GM06990 (cell line): ENCODE results near the gene ZBTB42.
A peak's percentile ranks its signal among the peaks of the same experiment; 100 is the strongest.

Experiments
- DNase-seq: peaks from one replicate; pipeline ENCODE4 v3.0.0-alpha.2; 2011; ENCODE audit not compliant: insufficient read length; ENCODE audit errors: extremely low read depth
- H3K27me3 ChIP-seq: replicated peaks from 2 replicates; pipeline ENCODE4 v1.6.0; 2011; ENCODE audit warnings: low read length; ENCODE audit not compliant: control insufficient read depth, insufficient read depth
- H3K36me3 ChIP-seq: 2 replicates; pipeline ENCODE4 v1.5.1; 2011; ENCODE audit warnings: low read length; ENCODE audit not compliant: control insufficient read depth, insufficient read depth
- H3K4me3 ChIP-seq: replicated peaks from 2 replicates; pipeline ENCODE4 v1.5.1; 2011; ENCODE audit warnings: low read depth, mild to moderate bottlenecking, control low read depth, low read length
- TF ChIP-seq, protein P1 (sequence below): IDR thresholded peaks from 2 replicates; pipeline ENCODE4 v1.5.1; 2011; ENCODE audit warnings: low read length, control low read depth, mild to moderate bottlenecking, inconsistent platforms; ENCODE audit not compliant: insufficient read depth, poor library complexity, severe bottlenecking

ZBTB42 gene

DNA sequence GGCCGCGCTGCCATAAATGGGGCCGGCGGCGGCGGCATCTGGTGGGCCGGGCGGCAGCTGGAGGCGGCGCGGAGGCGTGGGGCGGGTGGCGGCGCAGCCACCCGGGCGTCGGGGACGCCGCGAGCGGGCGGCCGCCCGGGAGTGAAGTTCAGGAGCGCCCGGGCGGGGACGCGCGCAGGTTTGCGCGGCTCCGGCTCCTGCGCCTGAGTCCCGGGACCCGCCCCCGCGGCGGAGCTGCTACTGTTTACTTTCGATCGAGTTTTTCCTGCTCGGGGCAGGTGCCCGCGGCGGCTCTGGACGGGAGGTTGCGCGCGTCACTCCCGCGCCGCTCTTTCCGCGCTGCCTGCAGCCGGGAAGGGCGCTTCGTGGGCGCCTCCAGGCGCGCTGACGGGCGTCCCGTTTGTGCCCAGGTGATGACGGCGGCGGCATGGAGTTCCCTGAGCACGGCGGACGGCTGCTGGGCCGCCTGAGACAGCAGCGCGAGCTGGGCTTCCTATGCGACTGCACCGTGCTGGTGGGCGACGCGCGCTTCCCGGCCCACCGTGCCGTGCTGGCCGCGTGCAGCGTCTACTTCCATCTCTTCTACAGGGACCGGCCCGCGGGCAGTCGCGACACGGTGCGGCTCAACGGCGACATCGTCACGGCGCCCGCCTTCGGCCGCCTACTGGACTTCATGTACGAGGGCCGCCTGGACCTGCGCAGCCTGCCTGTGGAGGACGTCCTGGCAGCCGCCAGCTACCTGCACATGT is at the start of gene ZBTB42:
Gene ZBTB42, plus strand, starts transcription at position 331 of the 749 bp plus-strand sequence. Its CDS starts 97 bp downstream, at position 428.
- TF ChIP-seq, protein P1, sequence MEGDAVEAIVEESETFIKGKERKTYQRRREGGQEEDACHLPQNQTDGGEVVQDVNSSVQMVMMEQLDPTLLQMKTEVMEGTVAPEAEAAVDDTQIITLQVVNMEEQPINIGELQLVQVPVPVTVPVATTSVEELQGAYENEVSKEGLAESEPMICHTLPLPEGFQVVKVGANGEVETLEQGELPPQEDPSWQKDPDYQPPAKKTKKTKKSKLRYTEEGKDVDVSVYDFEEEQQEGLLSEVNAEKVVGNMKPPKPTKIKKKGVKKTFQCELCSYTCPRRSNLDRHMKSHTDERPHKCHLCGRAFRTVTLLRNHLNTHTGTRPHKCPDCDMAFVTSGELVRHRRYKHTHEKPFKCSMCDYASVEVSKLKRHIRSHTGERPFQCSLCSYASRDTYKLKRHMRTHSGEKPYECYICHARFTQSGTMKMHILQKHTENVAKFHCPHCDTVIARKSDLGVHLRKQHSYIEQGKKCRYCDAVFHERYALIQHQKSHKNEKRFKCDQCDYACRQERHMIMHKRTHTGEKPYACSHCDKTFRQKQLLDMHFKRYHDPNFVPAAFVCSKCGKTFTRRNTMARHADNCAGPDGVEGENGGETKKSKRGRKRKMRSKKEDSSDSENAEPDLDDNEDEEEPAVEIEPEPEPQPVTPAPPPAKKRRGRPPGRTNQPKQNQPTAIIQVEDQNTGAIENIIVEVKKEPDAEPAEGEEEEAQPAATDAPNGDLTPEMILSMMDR: no peak
- peak; percentile 75 for DNase-seq

DNA sequence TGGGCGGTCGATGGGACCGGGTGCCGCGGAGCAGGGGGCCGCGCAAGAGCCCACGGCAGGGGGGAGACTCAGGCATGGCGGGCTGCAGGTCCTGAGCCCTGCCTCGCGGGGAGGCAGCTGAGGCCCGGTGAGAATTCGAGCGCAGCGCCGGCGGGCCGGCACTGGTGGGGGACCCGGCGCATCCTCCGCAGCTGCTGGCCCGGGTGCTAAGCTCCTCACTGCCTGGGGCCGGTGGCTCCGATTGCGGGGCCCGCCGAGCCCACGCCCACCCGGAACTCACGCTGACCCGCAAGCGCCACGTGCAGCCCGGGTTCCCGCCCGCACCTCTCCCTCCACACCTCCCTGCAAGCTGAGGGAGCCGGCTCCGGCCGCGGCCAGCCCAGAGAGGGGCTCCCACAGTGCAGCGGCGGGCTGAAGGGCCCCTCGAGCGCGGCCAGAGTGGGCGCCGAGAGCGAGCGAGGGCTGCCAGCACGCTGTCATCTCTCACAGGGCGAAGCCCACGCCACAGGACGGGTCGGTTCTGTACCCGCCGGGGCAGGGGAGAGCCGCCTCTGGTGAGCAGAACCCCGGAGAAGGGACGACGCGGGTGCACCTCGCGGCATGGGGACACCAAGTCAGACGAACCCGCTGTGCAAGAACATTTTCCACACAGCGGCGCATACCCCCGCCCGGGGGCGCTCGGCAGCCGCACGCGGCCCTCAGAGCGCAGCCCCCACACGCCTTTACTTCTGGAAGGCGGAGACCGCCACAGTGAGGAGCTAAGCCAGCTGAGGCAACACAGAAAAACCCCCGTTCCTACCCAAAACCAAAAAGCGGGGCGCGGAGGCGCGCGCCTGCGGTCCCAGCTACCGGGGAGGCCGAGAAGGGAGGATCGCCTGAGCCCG is 49.1 kb upstream of the ZBTB42 start:
- Histone ChIP-seq H3K4me3 (peak overlapping the region; percentile 98), H3K27me3 (no peaks in the 10 kb centered on the region), H3K36me3 (peaks cover 10% of the 10 kb centered on the region)
- TF ChIP-seq, protein P1: no peak
- no peak for DNase-seq

More for the DNA sequence above, at the start of gene ZBTB42:
- H3K27me3 ChIP-seq: peaks cover 1% of the 10 kb centered on the region; the same call in 1 of the 2 replicates
- H3K36me3 ChIP-seq: no peaks in the 10 kb centered on the region
- H3K4me3 ChIP-seq: peak within 1 kb of the TSS; percentile 71

DNA sequence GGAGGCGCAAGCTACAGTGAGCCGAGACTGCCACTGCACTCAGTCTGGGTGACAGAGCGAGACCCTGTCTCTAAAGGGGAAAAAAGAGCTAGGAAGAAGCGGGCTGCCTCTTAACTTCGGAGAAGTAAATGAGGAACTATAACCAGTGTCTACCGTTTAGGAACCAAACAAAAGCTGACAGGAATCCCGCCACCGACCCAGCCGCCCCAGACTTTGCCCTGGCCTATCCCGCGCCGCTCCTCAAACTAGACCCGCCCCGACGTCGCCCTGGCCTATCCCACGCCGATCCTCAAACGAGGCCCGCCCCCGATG is 48.5 kb upstream of the ZBTB42 start:
- TF ChIP-seq, protein P1: no peak
- Histone ChIP-seq H3K27me3 (no peaks in the 10 kb centered on the region), H3K36me3 (peaks cover 10% of the 10 kb centered on the region), H3K4me3 (peak overlapping the region; percentile 98)
- no peak for DNase-seq

DNA sequence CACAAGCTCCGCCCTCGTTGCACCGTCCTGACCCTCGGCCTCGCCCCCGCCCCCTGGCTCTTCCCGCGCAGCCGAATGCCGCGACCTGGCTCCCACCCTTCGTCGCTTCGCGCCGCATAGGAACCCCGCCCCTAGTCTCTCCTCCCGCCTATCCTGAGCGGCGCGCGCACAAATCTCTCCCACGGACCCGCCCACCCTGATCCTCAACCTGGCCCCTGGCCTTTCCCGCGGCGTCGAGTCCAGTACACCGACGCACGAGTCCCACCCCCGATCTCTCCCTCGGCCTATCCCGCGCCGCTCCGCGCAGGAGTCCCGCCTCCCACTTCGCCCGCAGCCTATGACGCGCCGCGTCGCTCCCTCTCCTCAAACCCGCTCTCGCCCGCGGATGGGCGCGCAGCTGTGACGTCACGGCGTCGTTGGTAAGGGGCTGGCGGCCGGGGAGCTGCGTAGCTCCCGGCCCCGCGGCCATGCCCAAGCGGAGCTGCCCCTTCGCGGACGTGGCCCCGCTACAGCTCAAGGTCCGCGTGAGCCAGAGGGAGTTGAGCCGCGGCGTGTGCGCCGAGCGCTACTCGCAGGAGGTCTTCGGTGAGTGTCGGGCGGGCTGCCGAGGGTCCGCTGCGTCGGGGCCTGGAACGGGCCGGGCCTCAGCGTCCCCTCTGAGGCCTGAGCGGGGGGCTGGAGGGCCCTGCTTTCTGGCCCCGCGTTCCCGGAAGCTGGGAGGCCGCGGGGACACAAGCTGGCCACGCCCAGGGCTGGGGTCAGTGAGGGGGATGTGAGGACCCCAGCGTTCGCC is 48.0 kb upstream of the ZBTB42 start, which contains the start of gene SIVA1:
Gene SIVA1, plus strand, starts transcription at position 413 of the 793 bp plus-strand sequence. Its CDS starts 55 bp downstream, at position 468.
- peak; percentile 100 for DNase-seq
- Histone ChIP-seq H3K36me3 (peaks cover 13% of the 10 kb centered on the region), H3K27me3 (no peaks in the 10 kb centered on the region), H3K4me3 (peak within 1 kb of the TSS; percentile 98)
- TF ChIP-seq, protein P1: no peak

DNA sequence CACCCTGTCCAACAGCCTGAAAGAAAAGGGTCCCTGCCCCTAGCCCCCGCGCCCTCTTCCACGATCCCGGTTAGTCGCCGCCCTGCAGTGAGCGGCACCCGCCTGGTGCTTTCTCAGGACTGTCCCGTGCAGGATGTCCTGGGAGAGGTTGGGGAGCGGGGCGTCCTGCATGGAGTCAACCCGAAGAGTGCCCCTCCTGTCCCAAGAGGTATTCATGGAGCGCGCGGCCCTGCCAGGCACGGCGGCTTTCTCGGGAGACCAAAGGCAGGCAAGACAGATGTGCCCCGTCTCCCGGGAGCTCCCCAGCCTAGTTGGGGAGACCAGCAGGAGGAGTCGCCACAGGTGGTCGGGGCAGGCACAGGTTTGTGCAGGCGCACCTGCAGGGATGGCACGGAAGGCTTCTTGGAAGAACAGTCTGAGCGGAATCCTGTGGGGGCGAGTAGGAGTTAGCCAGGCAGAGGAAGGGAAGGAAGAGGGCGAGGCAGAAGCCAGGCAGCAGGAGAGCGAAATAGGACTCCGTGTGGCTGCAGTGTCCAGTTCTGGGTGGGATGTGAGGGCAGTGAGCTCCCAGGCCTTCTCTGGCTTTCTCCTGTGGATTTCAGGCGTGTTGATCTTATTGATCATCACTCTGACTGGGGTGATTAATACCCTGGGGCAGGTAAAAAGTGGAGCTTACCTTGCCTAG is 47.2 kb upstream of the ZBTB42 start:
- no peaks in the 10 kb centered on the region for H3K27me3 ChIP-seq
- TF ChIP-seq, protein P1: no peak
- peak overlapping the region; percentile 98 for H3K4me3 ChIP-seq
- H3K36me3 ChIP-seq: peaks cover 16% of the 10 kb centered on the region
- no peak for DNase-seq
